HepG2 (cell line): ENCODE results near the gene GJD3. TPM values are rescaled to one million over a fixed set of nuclear protein-coding genes. Genes with fewer than 3 reads are reported as not detected.

Experiments
- BHLHE40 ChIP-seq: IDR thresholded peaks from 2 replicates; pipeline ENCODE4 v1.6.1; 2011; ENCODE audit warnings: low read length, improper control_type of control experiment
- EP300 ChIP-seq, 3 experiments: sonication (generic) in 1 of 3; formaldehyde crosslinking in 1 of 3; IDR thresholded peaks; 2 replicates each; pipeline versions ENCODE4 v1.5.1 to v1.6.1; 2011 to 2020; ENCODE audit warnings: low read depth in 2 of 3, low read length in 2 of 3, borderline replicate concordance in 1 of 3, improper control_type of control experiment in 1 of 3, mild to moderate bottlenecking in 1 of 3, missing genetic modification reagents in 1 of 3, moderate library complexity in 1 of 3
- HNRNPLL ChIP-seq: fragments of 200-400 bp; formaldehyde crosslinking; IDR thresholded peaks from 2 replicates; pipeline ENCODE4 v1.6.1; 2017; ENCODE audit warnings: mild to moderate bottlenecking, low read depth, low read length; ENCODE audit not compliant: poor library complexity, severe bottlenecking
- MYC ChIP-seq: sonication (generic); formaldehyde crosslinking; IDR thresholded peaks from 2 replicates; pipeline ENCODE4 v1.9.0; 2021; ENCODE audit warnings: missing genetic modification reagents, borderline replicate concordance
- NR2C2 ChIP-seq: sonication (generic); formaldehyde crosslinking; IDR thresholded peaks from 2 replicates; pipeline ENCODE4 v1.4.0; 2020; ENCODE audit warnings: missing genetic modification reagents, mild to moderate bottlenecking, moderate library complexity, borderline replicate concordance
- PHF20 ChIP-seq: sonication (generic); formaldehyde crosslinking; IDR thresholded peaks from 2 replicates; pipeline ENCODE4 v1.5.0; 2020; ENCODE audit warnings: mild to moderate bottlenecking, missing genetic modification reagents
- PHF5A ChIP-seq: IDR thresholded peaks from one replicate; pipeline ENCODE4 v1.6.1; 2018; ENCODE audit warnings: low read depth, missing genetic modification reagents; ENCODE audit not compliant: unreplicated experiment
- POLR2AphosphoS2 ChIP-seq: IDR thresholded peaks from 2 replicates; pipeline ENCODE4 v1.6.1; 2011; ENCODE audit warnings: low read depth, low read length, improper control_type of control experiment
- WIZ ChIP-seq: sonication (generic); formaldehyde crosslinking; IDR thresholded peaks from 2 replicates; pipeline ENCODE4 v1.5.1; 2020; ENCODE audit warnings: mild to moderate bottlenecking, missing genetic modification reagents
- XRCC5 ChIP-seq: fragments of 200-400 bp; formaldehyde crosslinking; optimal IDR thresholded peaks from 2 replicates; pipeline ENCODE3; 2017; ENCODE audit warnings: mild to moderate bottlenecking, low read length
- ZNF329 ChIP-seq: sonication (generic); formaldehyde crosslinking; IDR thresholded peaks from 2 replicates; pipeline ENCODE4 v1.9.0; 2021; ENCODE audit warnings: low read depth, mild to moderate bottlenecking, missing genetic modification reagents
- ZNF546 ChIP-seq: sonication (generic); formaldehyde crosslinking; conservative IDR thresholded peaks from 2 replicates; pipeline ENCODE4 v1.8.1; 2023; ENCODE audit warnings: mild to moderate bottlenecking, missing genetic modification reagents
- ZNF747 ChIP-seq: sonication (generic); formaldehyde crosslinking; IDR thresholded peaks from 2 replicates; pipeline ENCODE4 v1.8.1; 2023; ENCODE audit warnings: missing genetic modification reagents, mild to moderate bottlenecking, borderline replicate concordance
- ZNF775 ChIP-seq: sonication (generic); formaldehyde crosslinking; IDR thresholded peaks from 2 replicates; pipeline ENCODE4 v1.4.0; 2020; ENCODE audit warnings: missing genetic modification reagents, mild to moderate bottlenecking, moderate library complexity, borderline replicate concordance
- polyA plus RNA-seq, 8 experiments: library from polyadenylated mRNA; depleted of rRNA in 3 of 8; stranded (reverse) in 7 of 8; unstranded in 1 of 8; fragments of >200 nt; fragmentation: Illumina TruSeq in 4 of 8; extraction: Trizol in 4 of 8; gene quantifications; 2 replicates each; pipeline versions ENCODE4 v1.2.1 to v1.2.3, GENCODE V29; 2011 to 2016; ENCODE audit warnings: low read depth in 4 of 8, missing spikeins in 1 of 8, mixed read lengths in 1 of 8; ENCODE audit not compliant: insufficient read depth in 1 of 8
- total RNA-seq, 5 experiments: library from RNA; depleted of rRNA; stranded (reverse); fragments of >200 nt; fragmentation: Illumina TruSeq; extraction: Trizol; gene quantifications; 2 replicates each; pipeline ENCODE4 v1.2.3, GENCODE V29; 2016; ENCODE audit warnings: low read depth in 1 of 5
- TF ChIP-seq, protein P1 (sequence below): sonication (generic); formaldehyde crosslinking; conservative IDR thresholded peaks from 2 replicates; pipeline ENCODE4 v1.4.0; 2020; ENCODE audit warnings: missing genetic modification reagents
- TF ChIP-seq, protein P2 (sequence below): sonication (generic); formaldehyde crosslinking; IDR thresholded peaks from 2 replicates; pipeline ENCODE4 v1.9.0; 2022; ENCODE audit warnings: low read depth, missing genetic modification reagents
- TF ChIP-seq, protein P3 (sequence below): sonication (generic); formaldehyde crosslinking; IDR thresholded peaks from 2 replicates; pipeline ENCODE4 v1.5.1; 2020; ENCODE audit warnings: missing genetic modification reagents, mild to moderate bottlenecking, borderline replicate concordance
- TF ChIP-seq, protein P4 (sequence below): sonication (generic); formaldehyde crosslinking; IDR thresholded peaks from 2 replicates; pipeline ENCODE4 v1.5.0; 2020; ENCODE audit warnings: mild to moderate bottlenecking, missing genetic modification reagents, moderate library complexity

GJD3 gene
- total and polyA plus RNA-seq, 2 of the 13 experiments (the other 11 are each of a cell fraction or from before 2014, with no cell fraction given), result not detected

DNA sequence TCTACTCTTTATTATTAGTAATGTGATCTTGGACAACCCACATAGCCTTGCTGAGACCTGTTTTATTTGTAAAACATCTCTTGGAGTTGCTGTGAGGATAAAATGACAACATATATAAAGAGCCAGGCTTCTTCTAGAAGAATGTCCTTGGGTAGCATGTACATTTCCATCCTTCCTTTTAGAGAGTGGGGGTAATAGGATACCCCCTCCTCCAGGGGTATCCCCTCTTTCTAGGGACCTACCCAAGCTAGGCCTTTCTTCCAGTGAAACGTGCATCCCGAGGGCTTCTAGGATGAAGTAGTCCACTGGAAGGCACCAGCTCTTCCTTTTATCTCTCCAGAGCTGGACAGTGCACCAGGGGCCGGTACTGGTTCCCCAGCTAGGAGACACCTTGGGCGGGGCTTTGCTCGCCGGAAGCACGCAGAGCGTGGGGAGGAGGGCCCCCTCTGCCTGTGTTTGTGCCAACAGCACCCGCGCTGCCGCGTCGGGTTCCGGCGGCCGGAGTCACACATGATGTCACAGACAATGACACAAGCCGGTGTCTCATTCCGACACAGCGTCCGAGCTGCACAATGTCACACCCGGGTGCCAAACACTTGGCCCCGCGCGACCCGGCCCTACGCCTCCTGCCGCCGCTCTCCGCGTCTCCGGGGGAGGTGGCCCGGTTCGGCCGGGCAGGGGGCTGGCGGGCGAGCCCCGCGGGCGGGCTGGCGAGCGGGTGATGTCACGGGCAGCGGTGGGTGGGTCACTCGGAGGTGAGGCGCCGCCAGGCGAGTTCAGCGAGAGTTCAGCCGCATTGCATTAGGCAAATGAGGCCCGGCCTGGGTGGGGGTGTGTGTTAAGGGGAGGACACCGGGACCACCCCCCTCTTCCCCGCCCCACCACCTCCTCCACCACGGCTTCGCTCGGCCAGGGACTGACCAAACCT is 23.4 kb downstream of the GJD3 start (continued):
- TF ChIP-seq, protein P1, sequence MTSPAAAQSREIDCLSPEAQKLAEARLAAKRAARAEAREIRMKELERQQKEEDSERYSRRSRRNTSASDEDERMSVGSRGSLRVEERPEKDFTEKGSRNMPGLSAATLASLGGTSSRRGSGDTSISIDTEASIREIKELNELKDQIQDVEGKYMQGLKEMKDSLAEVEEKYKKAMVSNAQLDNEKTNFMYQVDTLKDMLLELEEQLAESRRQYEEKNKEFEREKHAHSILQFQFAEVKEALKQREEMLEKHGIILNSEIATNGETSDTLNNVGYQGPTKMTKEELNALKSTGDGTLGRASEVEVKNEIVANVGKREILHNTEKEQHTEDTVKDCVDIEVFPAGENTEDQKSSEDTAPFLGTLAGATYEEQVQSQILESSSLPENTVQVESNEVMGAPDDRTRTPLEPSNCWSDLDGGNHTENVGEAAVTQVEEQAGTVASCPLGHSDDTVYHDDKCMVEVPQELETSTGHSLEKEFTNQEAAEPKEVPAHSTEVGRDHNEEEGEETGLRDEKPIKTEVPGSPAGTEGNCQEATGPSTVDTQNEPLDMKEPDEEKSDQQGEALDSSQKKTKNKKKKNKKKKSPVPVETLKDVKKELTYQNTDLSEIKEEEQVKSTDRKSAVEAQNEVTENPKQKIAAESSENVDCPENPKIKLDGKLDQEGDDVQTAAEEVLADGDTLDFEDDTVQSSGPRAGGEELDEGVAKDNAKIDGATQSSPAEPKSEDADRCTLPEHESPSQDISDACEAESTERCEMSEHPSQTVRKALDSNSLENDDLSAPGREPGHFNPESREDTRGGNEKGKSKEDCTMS, result no peak
- peak; percentile 83; the same call in 1 of the 2 replicates for TF ChIP-seq MYC (CRISPR knock-in tag)
- peak; percentile 77 for TF ChIP-seq NR2C2 (CRISPR knock-in tag)
- TF ChIP-seq ZNF747 (CRISPR knock-in tag), result 0 out of 2 replicates have a peak, but pooled peaks have one; percentile 50
- no peak for TF ChIP-seq ZNF775 (CRISPR knock-in tag)
- no peak for TF ChIP-seq BHLHE40
- peak; percentile 5 for TF ChIP-seq HNRNPLL
- TF ChIP-seq, protein P2, sequence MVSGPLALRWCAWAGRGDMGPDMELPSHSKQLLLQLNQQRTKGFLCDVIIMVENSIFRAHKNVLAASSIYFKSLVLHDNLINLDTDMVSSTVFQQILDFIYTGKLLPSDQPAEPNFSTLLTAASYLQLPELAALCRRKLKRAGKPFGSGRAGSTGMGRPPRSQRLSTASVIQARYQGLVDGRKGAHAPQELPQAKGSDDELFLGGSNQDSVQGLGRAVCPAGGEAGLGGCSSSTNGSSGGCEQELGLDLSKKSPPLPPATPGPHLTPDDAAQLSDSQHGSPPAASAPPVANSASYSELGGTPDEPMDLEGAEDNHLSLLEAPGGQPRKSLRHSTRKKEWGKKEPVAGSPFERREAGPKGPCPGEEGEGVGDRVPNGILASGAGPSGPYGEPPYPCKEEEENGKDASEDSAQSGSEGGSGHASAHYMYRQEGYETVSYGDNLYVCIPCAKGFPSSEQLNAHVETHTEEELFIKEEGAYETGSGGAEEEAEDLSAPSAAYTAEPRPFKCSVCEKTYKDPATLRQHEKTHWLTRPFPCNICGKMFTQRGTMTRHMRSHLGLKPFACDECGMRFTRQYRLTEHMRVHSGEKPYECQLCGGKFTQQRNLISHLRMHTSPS (CRISPR knock-in tag), result no peak; the same call in 1 of the 2 replicates
- TF ChIP-seq PHF20 (CRISPR knock-in tag), result peak; percentile 61
- no peak; the same call in 1 of the 2 replicates for TF ChIP-seq WIZ (CRISPR knock-in tag)
- TF ChIP-seq XRCC5, result peak; percentile 37
- TF ChIP-seq EP300 (IDR thresholded peaks at IDR 0.05; ENCODE audit: low read depth in 2 of 2, low read length in 2 of 2), result no peak
- TF ChIP-seq EP300 (CRISPR knock-in tag; IDR thresholded peaks at IDR 0.05; ENCODE audit: borderline replicate concordance), result no peak
- TF ChIP-seq ZNF546, result no peak; the same call in 1 of the 2 replicates
- peak; percentile 57 for TF ChIP-seq PHF5A
- no peak for TF ChIP-seq POLR2AphosphoS2
- TF ChIP-seq, protein P3, sequence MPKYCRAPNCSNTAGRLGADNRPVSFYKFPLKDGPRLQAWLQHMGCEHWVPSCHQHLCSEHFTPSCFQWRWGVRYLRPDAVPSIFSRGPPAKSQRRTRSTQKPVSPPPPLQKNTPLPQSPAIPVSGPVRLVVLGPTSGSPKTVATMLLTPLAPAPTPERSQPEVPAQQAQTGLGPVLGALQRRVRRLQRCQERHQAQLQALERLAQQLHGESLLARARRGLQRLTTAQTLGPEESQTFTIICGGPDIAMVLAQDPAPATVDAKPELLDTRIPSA (CRISPR knock-in tag), result no peak
- TF ChIP-seq, protein P4, sequence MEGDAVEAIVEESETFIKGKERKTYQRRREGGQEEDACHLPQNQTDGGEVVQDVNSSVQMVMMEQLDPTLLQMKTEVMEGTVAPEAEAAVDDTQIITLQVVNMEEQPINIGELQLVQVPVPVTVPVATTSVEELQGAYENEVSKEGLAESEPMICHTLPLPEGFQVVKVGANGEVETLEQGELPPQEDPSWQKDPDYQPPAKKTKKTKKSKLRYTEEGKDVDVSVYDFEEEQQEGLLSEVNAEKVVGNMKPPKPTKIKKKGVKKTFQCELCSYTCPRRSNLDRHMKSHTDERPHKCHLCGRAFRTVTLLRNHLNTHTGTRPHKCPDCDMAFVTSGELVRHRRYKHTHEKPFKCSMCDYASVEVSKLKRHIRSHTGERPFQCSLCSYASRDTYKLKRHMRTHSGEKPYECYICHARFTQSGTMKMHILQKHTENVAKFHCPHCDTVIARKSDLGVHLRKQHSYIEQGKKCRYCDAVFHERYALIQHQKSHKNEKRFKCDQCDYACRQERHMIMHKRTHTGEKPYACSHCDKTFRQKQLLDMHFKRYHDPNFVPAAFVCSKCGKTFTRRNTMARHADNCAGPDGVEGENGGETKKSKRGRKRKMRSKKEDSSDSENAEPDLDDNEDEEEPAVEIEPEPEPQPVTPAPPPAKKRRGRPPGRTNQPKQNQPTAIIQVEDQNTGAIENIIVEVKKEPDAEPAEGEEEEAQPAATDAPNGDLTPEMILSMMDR (CRISPR knock-in tag), result peak; percentile 67
- no peak; the same call in 1 of the 2 replicates for TF ChIP-seq ZNF329
